Endothelial cell of umbilical vein (primary cell): ENCODE data around the gene ZNF311. TPM values are rescaled to one million over a fixed set of nuclear protein-coding genes. Genes with fewer than 3 reads are reported as not detected.

Experiments
- BruUV-seq: library from RNA; stranded (reverse); fragments of 400-500 nt; replicated peaks from 2 replicates; lab custom pipeline; 2021; lab: Mats Ljungman, UMichigan
- CTCF ChIA-PET: fragments of 300-600, 350-600 bp; sonication (Branson Sonifier 250); formaldehyde crosslinking; loops from one replicate; lab custom pipeline; 2021; ENCODE audit warnings: antibody characterized with exemption, inconsistent platforms; lab: Charles Lee
- POLR2A ChIA-PET: fragments of 300-600, 350-600 bp; sonication (Branson Sonifier 250); formaldehyde crosslinking; loops from one replicate; lab custom pipeline; 2021; ENCODE audit warnings: antibody characterized with exemption, inconsistent platforms; lab: Charles Lee
- DNase-seq: peaks from one replicate; pipeline ENCODE4 v3.0.0-alpha.2; 2011; ENCODE audit warnings: low read depth, low spot score
- FAIRE-seq: peaks from 2 replicates; lab custom pipeline; 2011; peaks lifted over from hg19 to GRCh38; lab: Jason Lieb, UNC
- H2AFZ ChIP-seq: 2 replicates; pipeline ENCODE4 v1.6.0; 2012; ENCODE audit warnings: low read depth, low read length, control low read depth, inconsistent platforms
- H3K27ac ChIP-seq: 2 replicates; pipeline ENCODE4 v1.5.1; 2011; ENCODE audit warnings: low read depth, mild to moderate bottlenecking, control low read depth, low read length, moderate library complexity; ENCODE audit not compliant: insufficient read depth
- H3K27me3 ChIP-seq, 2 experiments: 2 replicates each; pipeline versions ENCODE4 v1.6.0 to v1.6.1; 2011; ENCODE audit warnings: low read length in 2 of 2, mixed read lengths in 1 of 2; ENCODE audit not compliant: control insufficient read depth in 2 of 2, insufficient read depth in 2 of 2
- H3K36me3 ChIP-seq, 2 experiments: 2 replicates in 1 of 2; 3 replicates in 1 of 2; pipeline ENCODE4 v1.5.1; 2011; ENCODE audit warnings: low read length in 2 of 2, mild to moderate bottlenecking in 1 of 2, moderate library complexity in 1 of 2; ENCODE audit not compliant: control insufficient read depth in 2 of 2, insufficient read depth in 2 of 2; ENCODE audit errors: extremely low read depth in 1 of 2
- H3K4me1 ChIP-seq: 3 replicates; pipeline ENCODE4 v1.5.1; 2011; ENCODE audit warnings: mild to moderate bottlenecking, low read length; ENCODE audit not compliant: control insufficient read depth, insufficient read depth; ENCODE audit errors: extremely low read depth
- H3K4me2 ChIP-seq: 2 replicates; pipeline ENCODE4 v1.6.1; 2011; ENCODE audit warnings: low read length, control low read depth, mixed read lengths; ENCODE audit not compliant: insufficient read depth
- H3K4me3 ChIP-seq, 3 experiments: fragments of 200-600 bp in 1 of 3; sonication (generic), shearing (Covaris generic) in 1 of 3; replicated peaks in 1 of 3; 2 replicates each; pipeline ENCODE4 v1.5.1; 2011 to 2016; ENCODE audit warnings: control low read depth in 3 of 3, low read length in 3 of 3, mild to moderate bottlenecking in 2 of 3, inconsistent platforms in 1 of 3, low read depth in 1 of 3, moderate library complexity in 1 of 3; ENCODE audit not compliant: insufficient read depth in 1 of 3
- H3K79me2 ChIP-seq: 2 replicates; pipeline ENCODE4 v1.6.0; 2012; ENCODE audit warnings: low read length, inconsistent platforms; ENCODE audit not compliant: control insufficient read depth, insufficient read depth
- H3K9ac ChIP-seq: replicated peaks from 2 replicates; pipeline ENCODE3; 2011; ENCODE audit warnings: low read length, control low read depth; ENCODE audit not compliant: insufficient read depth; ENCODE audit errors: extremely low read depth
- H3K9me1 ChIP-seq: replicated peaks from 3 replicates; pipeline ENCODE4 v1.6.0; 2011; ENCODE audit warnings: mild to moderate bottlenecking, low read length; ENCODE audit not compliant: control insufficient read depth, insufficient read depth; ENCODE audit errors: extremely low read depth
- H3K9me3 ChIP-seq: replicated peaks from 2 replicates; pipeline ENCODE4 v1.5.1; 2012; ENCODE audit warnings: low read length, inconsistent platforms; ENCODE audit not compliant: control insufficient read depth, insufficient read depth
- H4K20me1 ChIP-seq: replicated peaks from 2 replicates; pipeline ENCODE3; 2011; ENCODE audit warnings: mild to moderate bottlenecking, low read length; ENCODE audit not compliant: control insufficient read depth, insufficient read depth; ENCODE audit errors: extremely low read depth
- CTCF ChIP-seq, 2 donors: IDR thresholded peaks; 1 replicate in 1 of 2; 2 replicates in 1 of 2; pipeline ENCODE4 v1.5.1; 2011; ENCODE audit warnings: low read length in 2 of 2, mild to moderate bottlenecking in 2 of 2, moderate library complexity in 2 of 2, control low read depth in 1 of 2, inconsistent platforms in 1 of 2, low read depth in 1 of 2; ENCODE audit not compliant: insufficient read depth in 1 of 2; ENCODE audit errors: extremely low read depth in 1 of 2
- EZH2 ChIP-seq: IDR thresholded peaks from 2 replicates; pipeline ENCODE4 v1.6.1; 2012; ENCODE audit warnings: borderline replicate concordance, low read depth, mild to moderate bottlenecking, moderate library complexity, low read length, inconsistent platforms; ENCODE audit not compliant: severe bottlenecking
- FOS ChIP-seq: IDR thresholded peaks from 2 replicates; pipeline ENCODE4 v1.6.1; 2011; ENCODE audit warnings: mild to moderate bottlenecking, low read length, moderate library complexity, borderline replicate concordance; ENCODE audit not compliant: insufficient read depth
- GATA2 ChIP-seq: IDR thresholded peaks from 2 replicates; pipeline ENCODE4 v1.7.0; 2011; ENCODE audit warnings: low read depth, mild to moderate bottlenecking, moderate library complexity, mixed read lengths, low read length; ENCODE audit not compliant: insufficient read length, insufficient read depth
- JUN ChIP-seq: IDR thresholded peaks from 2 replicates; pipeline ENCODE4 v1.6.1; 2011; ENCODE audit warnings: borderline replicate concordance, low read depth; ENCODE audit not compliant: insufficient read length, insufficient read depth
- MAX ChIP-seq: IDR thresholded peaks from 2 replicates; pipeline ENCODE4 v1.6.1; 2011; ENCODE audit not compliant: insufficient read depth, insufficient read length
- MYC ChIP-seq: IDR thresholded peaks from one replicate; pipeline ENCODE4 v1.6.1; 2011; ENCODE audit warnings: mild to moderate bottlenecking, low read depth, low read length
- POLR2A ChIP-seq: IDR thresholded peaks from 2 replicates; pipeline ENCODE4 v1.6.1; 2012; ENCODE audit warnings: low read depth, mild to moderate bottlenecking, control low read depth, low read length
- POLR2AphosphoS5 ChIP-seq: IDR thresholded peaks from 2 replicates; pipeline ENCODE4 v1.6.1; 2012; ENCODE audit warnings: low read depth, mild to moderate bottlenecking, control low read depth, low read length, moderate library complexity; ENCODE audit not compliant: insufficient read depth
- dilution Hi-C: fragments of 300-500 bp; cut with MboI; formaldehyde crosslinking; loops from one replicate; pipeline ENCODE4 v1.15.0; 2019; ENCODE audit warnings: low sequenced_read_pairs; ENCODE audit not compliant: extremely low pct_ligation_motif_present
- intact Hi-C: fragments of 100-400 bp; cut with micrococcal nuclease; formaldehyde crosslinking; loops from one replicate; pipeline ENCODE4 v1.10.0; 2022
- polyA plus RNA-seq, 4 experiments: library from polyadenylated mRNA; depleted of rRNA in 3 of 4; stranded (reverse) in 3 of 4; unstranded in 1 of 4; fragments of >200 nt; gene quantifications; 2 replicates each; pipeline versions ENCODE4 v1.2.1 to v1.2.3, GENCODE V29; 2011 to 2012; ENCODE audit warnings: missing spikeins in 1 of 4
- total RNA-seq: library from RNA; stranded (reverse); gene quantifications from 2 replicates; pipeline ENCODE4 v1.2.3, GENCODE V29; 2021

ZNF311 gene
- total and polyA plus RNA-seq, 2 donors (not counting 3 experiments of a cell fraction or from before 2014, with no cell fraction given), result 0.26 to 0.35 TPM

- intact Hi-C loops, result no loop called here
- Histone ChIP-seq H3K36me3 (no peaks in the 10 kb centered on the region), H3K9me1 (no peaks in the 10 kb centered on the region), H3K4me1 (peaks cover 4% of the 10 kb centered on the region), H3K4me2 (no peak overlapping the region), H2AFZ (no peak overlapping the region), H3K27me3 (peaks cover 2 to 14% of the 10 kb centered on the region in 2 experiments), H4K20me1 (no peaks in the 10 kb centered on the region), H3K79me2 (no peaks in the 10 kb centered on the region), H3K4me3 (no peak overlapping the region), H3K9ac (no peak overlapping the region), H3K27ac (no peak overlapping the region), H3K9me3 (no peaks in the 10 kb centered on the region)
- BruUV-seq, result no TSS peak
- CTCF ChIA-PET, result interaction anchor here (1.0 to 2.6 kb wide), 3 partner anchors 9 to 184 kb away, joined by 3 to 15 read pairs (median 3); no protein-coding TSS in a partner anchor
- TF ChIP-seq MYC, result no peak
- no peak for TF ChIP-seq JUN
- no peak for TF ChIP-seq POLR2AphosphoS5
- no peak for TF ChIP-seq MAX
- no peak for TF ChIP-seq GATA2
- TF ChIP-seq EZH2, result no peak
- TF ChIP-seq POLR2A, result no peak
- POLR2A ChIA-PET, result no interaction called here
- DNase-seq (no peak), FAIRE-seq (no peak)
- dilution Hi-C loops, result no loop called here
These were observed 16.3 kb upstream of the ZNF311 start for GRCh38 chr6:29021434-29021833.

- peaks cover 9% of the 10 kb centered on the region for H3K4me1 ChIP-seq
These were observed 14.5 kb upstream of the ZNF311 start for GRCh38 chr6:29019629-29020028.

More at GRCh38 chr6:29019629-29020028, 14.5 kb upstream of the ZNF311 start:
- Histone ChIP-seq H3K9me3 (no peaks in the 10 kb centered on the region), H3K4me2 (no peak overlapping the region), H3K36me3 (no peaks in the 10 kb centered on the region), H3K79me2 (no peaks in the 10 kb centered on the region), H2AFZ (no peak overlapping the region), H4K20me1 (no peaks in the 10 kb centered on the region), H3K27ac (no peak overlapping the region), H3K9me1 (no peaks in the 10 kb centered on the region), H3K9ac (no peak overlapping the region), H3K4me3 (no peak overlapping the region), H3K27me3 (peaks cover 2 to 8% of the 10 kb centered on the region in 2 experiments)
- FAIRE-seq (no peak), DNase-seq (no peak)
- CTCF ChIA-PET, result interaction anchor here (1.2 to 2.6 kb wide), 3 partner anchors 9 to 182 kb away, joined by 3 to 15 read pairs (median 3); no protein-coding TSS in a partner anchor
- BruUV-seq, result no TSS peak
- TF ChIP-seq MYC (no peak), POLR2A (no peak), EZH2 (no peak), FOS (no peak), GATA2 (no peak), JUN (no peak), POLR2AphosphoS5 (no peak), CTCF (IDR thresholded peaks at IDR 0.05; ENCODE audit: extremely low read depth in 1 of 2, insufficient read depth in 1 of 2, low read depth in 1 of 2, low read length in 2 of 2) (no peak), MAX (no peak)
- dilution Hi-C loops, result no loop called here
- intact Hi-C loops, result loop anchor here (5.0 kb wide), 1 partner anchor 568 kb away; the partner anchor contains the start of gene OR2H2
- POLR2A ChIA-PET, result no interaction called here
